Heart left ventricle (tissue), 16 donors: ENCODE results near the gene KIF16B. TPM values are rescaled to one million over a fixed set of nuclear protein-coding genes. Genes with fewer than 3 reads are reported as not detected.

Experiments
- ATAC-seq, 4 donors: fragments of 200-7000 bp; cut with Tn5 transposase; one replicate each; pipeline ENCODE4 v1.9.1; 2020 to 2022; ENCODE audit warnings: moderate library complexity in 4 of 4, mild to moderate bottlenecking in 3 of 4, moderate number of reproducible peaks in 1 of 4
- DNase-seq, 5 donors: peaks; one replicate each; pipeline ENCODE4 v3.0.0-alpha.2; 2020
- H3K27ac ChIP-seq, 12 donors: fragments of 200-600 bp; sonication (generic) in 4 of 12; one replicate each; pipeline versions ENCODE4 v1.5.0 to v1.8.0; 2016 to 2022; ENCODE audit warnings: mild to moderate bottlenecking in 2 of 12
- H3K27me3 ChIP-seq, 9 donors: fragments of 200-600 bp; sonication (generic) in 2 of 9; one replicate each; pipeline versions ENCODE4 v1.5.1 to v1.8.0; 2016 to 2022; ENCODE audit warnings: mild to moderate bottlenecking in 3 of 9
- H3K36me3 ChIP-seq, 9 donors: fragments of 200-600 bp; sonication (generic) in 2 of 9; one replicate each; pipeline versions ENCODE4 v1.5.0 to v1.8.0; 2018 to 2022; ENCODE audit warnings: mild to moderate bottlenecking in 2 of 9
- H3K4me1 ChIP-seq, 12 donors: fragments of 200-600 bp; sonication (generic) in 4 of 12; one replicate each; pipeline versions ENCODE4 v1.5.0 to v1.8.0; 2016 to 2022; ENCODE audit warnings: mild to moderate bottlenecking in 3 of 12
- H3K4me3 ChIP-seq, 12 donors: fragments of 200-600 bp; sonication (generic) in 4 of 12; one replicate each; pipeline versions ENCODE4 v1.5.0 to v1.8.0; 2017 to 2022; ENCODE audit warnings: mild to moderate bottlenecking in 9 of 12, moderate library complexity in 4 of 12
- H3K9me3 ChIP-seq, 12 donors: fragments of 200-600 bp; sonication (generic) in 4 of 12; one replicate each; pipeline versions ENCODE4 v1.5.0 to v1.8.0; 2016 to 2022; ENCODE audit warnings: mild to moderate bottlenecking in 1 of 12
- POLR2A ChIP-seq, 2 donors: fragments of 450-650 bp; IDR thresholded peaks; one replicate each; pipeline ENCODE4 v1.6.1; 2017; ENCODE audit warnings: antibody characterized with exemption in 2 of 2, mild to moderate bottlenecking in 2 of 2, moderate library complexity in 2 of 2
- WGBS, 4 donors: extraction: QIAGEN DNeasy Blood & Tissue Kit in 2 of 4; methylation state at CpG; one replicate each; pipeline versions ENCODE4 v1.1.5 to v1.1.7; 2013 to 2018; 5-methylcytosine and 5-hydroxymethylcytosine counted together
- intact Hi-C, 10 donors: fragments of 100-400 bp; cut with DNase I; formaldehyde crosslinking; loops; one replicate each; pipeline versions ENCODE4 v1.11.1 to v1.14.2; 2022
- polyA plus RNA-seq, 2 donors: library from polyadenylated mRNA; stranded (reverse); fragments of 200-250 nt; gene quantifications; one replicate each; pipeline ENCODE4 v1.2.3, GENCODE V29; 2013
- total RNA-seq, 9 donors: library from RNA; depleted of rRNA in 2 of 9; stranded (reverse); fragments of >200 nt in 2 of 9; fragmentation: NEBNext Ultra II Directional in 3 of 9; extraction: Animal tissue kit (Norgen Biotek cat#: 25700) in 3 of 9; gene quantifications; one replicate each; pipeline versions ENCODE4 v1.1.0 to v1.2.4, GENCODE V29; 2016 to 2023
- TF ChIP-seq, protein P1 (sequence below), 12 donors: fragments of 200-600 bp; sonication (generic) in 4 of 12; IDR thresholded peaks; one replicate each; pipeline versions ENCODE4 v1.5.0 to v1.8.0; 2018 to 2022; ENCODE audit warnings: antibody characterized with exemption in 12 of 12, mild to moderate bottlenecking in 5 of 12
- donor health status: ischemic (EF 13 %, LVEDD 7.1; RV severe dilation, severe dysfunction).
- donor health status: healthy with polysubstance abuse.
- donor health status: DM: no; HTN: yes; CAD: no.
- donor health status: DM: no; HTN: no; CAD: no.
- donor health status: ischemic (EF 25% LVEDD 6.9; RV normal size, moderate dysfunction).
- donor health status: ischemic (EF 25% LVEDD 5.7; RV mildly dilated, moderate dysfunction).
- donor health status: healthy.
- donor health status: DM: yes; HTN: yes; CAD: no.
- donor health status: ischemic (EF 35%, LVEDD 5.7; RV mildly dilated, moderate dysfunction).
- donor health status: nonischemic (EF 11% LVEDD 7.7; RV severe dilation, severe dysfunction).
- donor health status: DM: yes; HTN: yes; CAD: no.
- donor health status: PGD.
- donor health status: ischemic (EF 29% LVEDD 5.4; RV normal size, mild dysfunction).
- donor health status: nonischemic (EF 23%, LVEDD 6.1; RV moderate dilation, normal function).

The KIF16B gene
- total and polyA plus RNA-seq, 11 donors, result 8.8 to 31.8 (median 17.8) TPM

DNA sequence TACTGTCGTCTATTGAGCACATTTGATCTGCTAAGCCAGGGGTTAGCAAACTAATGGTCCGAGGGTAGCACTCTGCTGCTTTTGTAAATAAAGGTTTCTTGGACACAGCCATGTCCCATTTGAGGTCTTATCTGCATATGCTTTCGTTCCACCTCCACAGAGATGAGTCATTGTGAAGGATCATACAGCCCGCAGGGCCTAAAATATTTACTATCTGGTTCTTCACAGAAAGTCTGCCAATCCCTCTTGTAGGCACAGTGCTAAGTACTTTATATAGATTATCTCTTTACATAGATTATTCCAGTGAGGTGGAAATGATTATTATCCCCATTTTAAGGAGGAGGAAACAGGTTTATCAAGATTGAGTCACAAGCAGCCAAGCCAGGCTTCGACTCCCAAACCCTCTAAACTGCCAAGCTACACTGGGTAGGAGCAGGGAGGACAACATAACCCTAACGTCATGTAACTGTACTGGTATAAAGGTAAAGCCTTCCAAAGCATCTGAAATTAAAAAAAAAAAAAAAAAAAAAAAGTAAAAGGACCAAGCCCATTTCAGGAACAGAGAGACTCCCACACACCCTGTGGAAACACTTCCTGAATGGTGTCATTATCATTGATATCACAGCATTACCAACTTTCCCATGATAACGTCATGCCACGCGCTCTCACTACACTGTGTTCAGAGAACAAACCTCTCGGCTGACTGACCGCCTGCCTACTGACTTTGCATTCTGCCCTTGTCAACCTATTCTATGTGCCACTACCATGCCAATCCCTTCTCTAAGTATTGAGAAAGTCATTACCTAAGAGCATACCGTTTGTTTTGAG is 101.0 kb downstream of the KIF16B start:
- DNase-seq (no peak), ATAC-seq (peak in 2 of 4 donors; percentile 31 to 54)
- WGBS, 4 donors, result 73 to 80% (median 76%) methylated on average over 12 of the region's 12 CpGs
- no peak overlapping the region for H3K4me3 ChIP-seq
- H3K9me3 ChIP-seq, result no peaks in the 10 kb centered on the region
- intact Hi-C loops, result loop anchor here in 4 of 10 donors (10.0 kb wide), 2 partner anchors 227 to 767 kb away; no protein-coding TSS in a partner anchor
- no peaks in the 10 kb centered on the region for H3K27me3 ChIP-seq
- H3K36me3 ChIP-seq, result peaks cover 0 to 6% (median 0%) of the 10 kb centered on the region in 9 donors
- no peak overlapping the region for H3K27ac ChIP-seq
- no peak for TF ChIP-seq POLR2A (IDR thresholded peaks at IDR 0.05)
- TF ChIP-seq, protein P1, sequence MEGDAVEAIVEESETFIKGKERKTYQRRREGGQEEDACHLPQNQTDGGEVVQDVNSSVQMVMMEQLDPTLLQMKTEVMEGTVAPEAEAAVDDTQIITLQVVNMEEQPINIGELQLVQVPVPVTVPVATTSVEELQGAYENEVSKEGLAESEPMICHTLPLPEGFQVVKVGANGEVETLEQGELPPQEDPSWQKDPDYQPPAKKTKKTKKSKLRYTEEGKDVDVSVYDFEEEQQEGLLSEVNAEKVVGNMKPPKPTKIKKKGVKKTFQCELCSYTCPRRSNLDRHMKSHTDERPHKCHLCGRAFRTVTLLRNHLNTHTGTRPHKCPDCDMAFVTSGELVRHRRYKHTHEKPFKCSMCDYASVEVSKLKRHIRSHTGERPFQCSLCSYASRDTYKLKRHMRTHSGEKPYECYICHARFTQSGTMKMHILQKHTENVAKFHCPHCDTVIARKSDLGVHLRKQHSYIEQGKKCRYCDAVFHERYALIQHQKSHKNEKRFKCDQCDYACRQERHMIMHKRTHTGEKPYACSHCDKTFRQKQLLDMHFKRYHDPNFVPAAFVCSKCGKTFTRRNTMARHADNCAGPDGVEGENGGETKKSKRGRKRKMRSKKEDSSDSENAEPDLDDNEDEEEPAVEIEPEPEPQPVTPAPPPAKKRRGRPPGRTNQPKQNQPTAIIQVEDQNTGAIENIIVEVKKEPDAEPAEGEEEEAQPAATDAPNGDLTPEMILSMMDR (IDR thresholded peaks at IDR 0.05), result no peak
- peaks cover 0 to 22% (median 1%) of the 10 kb centered on the region in 12 donors for H3K4me1 ChIP-seq

DNA sequence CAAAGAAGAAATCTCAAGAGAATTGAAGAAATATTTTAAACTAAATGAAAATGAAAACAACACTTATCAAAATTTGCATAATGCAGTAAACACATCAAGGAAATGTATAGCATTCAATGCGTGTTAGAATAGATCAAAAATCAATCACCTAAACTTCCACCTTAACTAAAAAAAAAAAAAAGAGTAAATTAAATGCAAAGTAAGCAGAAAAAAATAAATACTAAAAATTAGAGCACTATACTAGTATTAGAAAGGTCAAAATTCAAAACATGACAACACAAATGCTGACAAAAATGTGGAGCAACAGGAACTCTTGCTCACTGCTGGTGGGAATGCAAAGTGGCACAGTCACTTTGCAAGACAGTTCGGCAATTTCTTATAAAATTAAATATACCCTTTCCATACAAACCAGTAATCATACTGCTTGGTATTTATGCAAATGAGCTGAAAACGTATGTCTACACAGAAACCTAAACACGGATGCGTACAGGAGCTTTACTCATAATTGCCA is 103.8 kb downstream of the KIF16B start:
- H3K9me3 ChIP-seq, result no peaks in the 10 kb centered on the region
- WGBS, 4 donors, result 93 to 97% (median 95%) methylated on average over 5 of the region's 5 CpGs
- ATAC-seq (no peak), DNase-seq (no peak)
- peaks cover 0 to 2% (median 0%) of the 10 kb centered on the region in 9 donors for H3K36me3 ChIP-seq
- no peaks in the 10 kb centered on the region for H3K27me3 ChIP-seq
- TF ChIP-seq, protein P1 (IDR thresholded peaks at IDR 0.05), result no peak
- TF ChIP-seq POLR2A (IDR thresholded peaks at IDR 0.05), result no peak
- H3K4me1 ChIP-seq, result peaks cover 0 to 7% (median 0%) of the 10 kb centered on the region in 12 donors
- no peak overlapping the region for H3K4me3 ChIP-seq
- intact Hi-C loops, result no loop called here
- no peak overlapping the region for H3K27ac ChIP-seq

DNA sequence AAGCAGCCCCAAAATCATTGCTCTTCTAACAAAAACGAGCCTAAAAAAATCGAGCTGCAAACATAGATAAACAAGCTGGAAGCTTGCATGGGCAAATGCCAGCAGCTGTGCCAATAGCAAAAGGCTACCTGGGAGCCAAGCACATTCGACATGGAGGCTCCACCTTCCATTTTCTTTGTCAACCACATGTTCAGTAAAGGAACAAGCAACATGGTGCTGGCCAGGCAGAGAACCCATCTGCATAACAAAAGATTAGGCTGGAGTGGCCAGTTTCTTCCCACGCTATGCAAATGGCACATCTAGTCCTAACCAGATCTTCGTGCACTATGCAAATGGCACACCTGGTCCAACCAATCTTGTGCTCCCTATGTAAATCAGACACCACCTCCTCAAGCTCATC is 110.5 kb downstream of the KIF16B start:
- H3K9me3 ChIP-seq, result no peaks in the 10 kb centered on the region
- no peak overlapping the region for H3K27ac ChIP-seq
- TF ChIP-seq, protein P1 (IDR thresholded peaks at IDR 0.05), result no peak
- H3K4me1 ChIP-seq, result peaks cover 0 to 14% (median 9%) of the 10 kb centered on the region in 12 donors
- DNase-seq (no peak), ATAC-seq (no peak)
- no peaks in the 10 kb centered on the region for H3K36me3 ChIP-seq
- H3K4me3 ChIP-seq, result no peak overlapping the region
- WGBS, 4 donors, result 74 to 90% (median 80%) methylated on average over 5 of the region's 5 CpGs
- H3K27me3 ChIP-seq, result no peaks in the 10 kb centered on the region
- intact Hi-C loops, result no loop called here

DNA sequence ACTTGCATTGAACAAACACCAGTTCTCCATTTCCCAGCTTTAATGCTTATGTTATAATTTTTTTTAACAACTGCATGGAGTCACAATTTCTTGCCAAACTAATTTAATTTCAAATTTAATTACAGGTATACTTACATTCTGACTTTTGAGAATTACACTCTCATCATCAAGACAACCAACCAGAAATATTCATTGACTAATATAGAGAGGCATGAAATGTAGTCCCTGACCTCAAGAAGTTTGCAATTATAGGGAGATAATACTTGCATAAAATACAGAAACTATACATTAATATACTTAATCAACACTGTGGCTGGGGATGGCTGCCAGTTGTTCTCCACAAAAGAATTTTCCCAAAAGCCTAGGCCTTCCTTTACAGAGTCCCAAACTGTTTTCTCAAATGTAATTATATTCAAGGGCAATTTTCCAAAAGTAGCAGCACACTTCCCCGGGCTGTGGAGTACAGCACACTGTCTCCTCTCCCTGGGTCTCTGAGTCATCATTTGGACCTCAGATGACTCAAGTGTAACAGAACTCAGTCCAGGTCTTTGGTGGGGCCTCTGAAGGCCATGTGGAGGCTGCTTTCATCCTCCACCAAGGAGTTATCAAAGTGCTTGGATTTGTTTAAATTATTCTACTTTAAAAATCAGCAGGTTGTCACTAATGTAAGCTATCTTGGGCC is 114.1 kb downstream of the KIF16B start:
- TF ChIP-seq POLR2A (IDR thresholded peaks at IDR 0.05), result no peak
- TF ChIP-seq, protein P1 (IDR thresholded peaks at IDR 0.05), result no peak
- Histone ChIP-seq H3K4me3 (no peak overlapping the region), H3K27me3 (no peaks in the 10 kb centered on the region), H3K36me3 (no peaks in the 10 kb centered on the region), H3K27ac (peak overlapping the region in 1 of 12 donors; percentile 10), H3K4me1 (peaks cover 0 to 14% (median 9%) of the 10 kb centered on the region in 12 donors), H3K9me3 (no peaks in the 10 kb centered on the region)
- ATAC-seq, result peak; percentile 93 to 100 (median 97)
- intact Hi-C loops, result no loop called here
- peak in 3 of 5 donors; percentile 35 to 53 (median 43) for DNase-seq
- 0 to 20% (median 7%) methylated on average over 1 of the region's 1 CpG for WGBS, 4 donors
